ENCODE measurements around the gene CD46. TPM values are rescaled to one million over a fixed set of nuclear protein-coding genes. Genes with fewer than 3 reads are reported as not detected.

The CD46 gene
- total RNA-seq, 1 donor from 2014 or later, result 96.2 TPM

DNA sequence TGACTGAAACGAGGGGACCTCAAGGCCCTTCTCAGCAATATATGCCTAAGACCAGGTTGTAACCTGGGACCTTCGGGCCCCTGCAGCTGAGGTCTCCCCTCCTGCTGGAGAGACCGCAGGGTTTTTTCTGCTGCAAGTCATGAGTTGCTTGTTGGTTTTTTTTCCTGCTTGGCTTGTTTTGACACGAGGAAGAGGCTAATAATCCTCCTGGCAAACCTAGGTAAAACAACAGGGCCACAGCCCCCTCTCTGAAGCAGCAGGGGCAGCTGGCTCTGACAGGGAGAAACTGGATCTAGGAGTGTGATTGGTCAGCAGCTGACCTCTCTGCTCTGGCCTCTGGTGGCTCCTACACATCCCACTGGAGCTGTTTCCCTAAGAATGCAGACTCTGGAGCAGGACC, 90.0 kb downstream of the CD46 start:
- DNase-seq (ENCODE audit: low spot score) (no peak), ATAC-seq (no peak)

DNA sequence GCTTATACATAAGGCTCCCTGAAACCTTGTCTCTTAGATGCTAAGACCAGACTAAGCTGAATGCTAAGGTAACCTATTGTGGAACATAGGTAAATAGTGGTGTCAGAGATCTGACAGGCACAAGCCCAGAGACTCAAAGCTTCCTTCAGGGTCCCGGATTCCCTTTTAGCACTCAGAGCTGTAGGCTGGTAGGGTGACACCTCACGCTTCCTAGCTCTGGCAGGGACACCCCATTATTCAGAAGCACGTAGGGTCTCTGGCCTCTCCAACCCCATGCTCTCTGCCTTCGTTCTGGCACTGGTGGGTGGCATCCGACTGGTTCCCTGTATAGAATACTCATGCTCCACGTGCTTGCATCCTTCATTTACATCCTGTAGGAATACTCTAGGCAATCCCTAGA, 90.7 kb downstream of the CD46 start:
- DNase-seq (ENCODE audit: low spot score) (no peak), ATAC-seq (no peak)

GRCh38 chr1:207844371-207844770, 92.5 kb downstream of the CD46 start:
- ATAC-seq (no peak), DNase-seq (ENCODE audit: low spot score) (no peak)

Other genes starting within 250 kb of the CD46 start
- 0.43 TPM for gene CR1L, start 106.9 kb upstream of the CD46 start, total RNA-seq
- gene CD34, start 159.1 kb downstream of the CD46 start, total RNA-seq, result 1.1 TPM

All from left lobe of liver (tissue), 2 donors.